Hepatocyte (in vitro differentiated cells): ENCODE data around the gene RASSF4.

ENCODE experiments used
- CTCF ChIP-seq: fragments of 200-600 bp; sonication (generic); IDR thresholded peaks from 2 replicates; pipeline ENCODE4 v1.5.1; 2016; ENCODE audit warnings: antibody characterized with exemption, mild to moderate bottlenecking; ENCODE audit not compliant: poor library complexity
- EZH2 ChIP-seq: fragments of 200-600 bp; sonication (generic); IDR thresholded peaks from 2 replicates; pipeline ENCODE4 v1.6.1; 2016; ENCODE audit warnings: antibody characterized with exemption, mild to moderate bottlenecking, borderline replicate concordance
- EZH2phosphoT487 ChIP-seq: fragments of 200-600 bp; sonication (generic); IDR thresholded peaks from one replicate; pipeline ENCODE4 v1.6.1; 2018; ENCODE audit warnings: antibody characterized with exemption, mild to moderate bottlenecking, low read depth, moderate library complexity; ENCODE audit not compliant: unreplicated experiment, severe bottlenecking

GRCh38 chr10:44944354-44944753 lies 15.2 kb upstream of the RASSF4 start:
- TF ChIP-seq CTCF (no peak), EZH2 (no peak), EZH2phosphoT487 (no peak)
